IMR-90 (cell line): ENCODE measurements around the gene PRKAB1.

ENCODE experiments used
- BHLHE40 ChIP-seq: fragments of 150-350 bp; IDR thresholded peaks from 2 replicates; pipeline ENCODE4 v1.6.1; 2016; ENCODE audit warnings: mild to moderate bottlenecking, low read depth, low read length
- CEBPB ChIP-seq: IDR thresholded peaks from 2 replicates; pipeline ENCODE4 v1.6.1; 2012; ENCODE audit warnings: low read depth, low read length, improper control_type of control experiment
- CHD1 ChIP-seq: IDR thresholded peaks from 2 replicates; pipeline ENCODE4 v1.6.1; 2012; ENCODE audit warnings: low read depth, low read length, improper control_type of control experiment
- CTCF ChIP-seq: conservative IDR thresholded peaks from 2 replicates; pipeline ENCODE4 v1.5.1; 2012; ENCODE audit warnings: mild to moderate bottlenecking, low read depth, low read length, improper control_type of control experiment
- ELK1 ChIP-seq: fragments of 150-350 bp; IDR thresholded peaks from 2 replicates; pipeline ENCODE4 v1.6.1; 2016; ENCODE audit warnings: low read depth, mild to moderate bottlenecking, low read length, moderate library complexity, borderline replicate concordance
- FOS ChIP-seq: fragments of 150-350 bp; IDR thresholded peaks from 2 replicates; pipeline ENCODE4 v1.6.1; 2016; ENCODE audit warnings: low read depth, low read length
- MAFK ChIP-seq: IDR thresholded peaks from 2 replicates; pipeline ENCODE4 v1.6.1; 2012; ENCODE audit warnings: low read depth, low read length, improper control_type of control experiment
- MAZ ChIP-seq: IDR thresholded peaks from 2 replicates; pipeline ENCODE4 v1.6.1; 2012; ENCODE audit warnings: low read depth, mild to moderate bottlenecking, low read length, improper control_type of control experiment, moderate library complexity, borderline replicate concordance
- MXI1 ChIP-seq: IDR thresholded peaks from 2 replicates; pipeline ENCODE4 v1.6.1; 2012; ENCODE audit warnings: low read depth, mild to moderate bottlenecking, low read length, moderate library complexity, borderline replicate concordance
- POLR2A ChIP-seq: IDR thresholded peaks from 2 replicates; pipeline ENCODE4 v1.6.1; 2012; ENCODE audit warnings: mild to moderate bottlenecking, low read depth, low read length
- RAD21 ChIP-seq: IDR thresholded peaks from 2 replicates; pipeline ENCODE4 v1.6.1; 2012; ENCODE audit warnings: low read length, improper control_type of control experiment
- RFX5 ChIP-seq: IDR thresholded peaks from 2 replicates; pipeline ENCODE4 v1.8.0; 2012; ENCODE audit warnings: low read depth, mild to moderate bottlenecking, low read length, moderate library complexity
- SMC3 ChIP-seq: fragments of 150-350 bp; IDR thresholded peaks from 2 replicates; pipeline ENCODE4 v1.6.1; 2016; ENCODE audit warnings: low read depth, mild to moderate bottlenecking, antibody characterized with exemption, low read length, moderate library complexity
- USF2 ChIP-seq: fragments of 150-350 bp; IDR thresholded peaks from 2 replicates; pipeline ENCODE4 v1.6.1; 2017; ENCODE audit warnings: mild to moderate bottlenecking, antibody characterized with exemption, low read length, low read depth

GRCh38 chr12:119681111-119681510 is 13.2 kb downstream of the PRKAB1 start:
- TF ChIP-seq CEBPB (no peak), CTCF (no peak), SMC3 (no peak), MAFK (no peak), RFX5 (no peak), POLR2A (no peak), MXI1 (no peak), RAD21 (no peak), MAZ (no peak), BHLHE40 (no peak), ELK1 (no peak), USF2 (no peak), CHD1 (no peak), FOS (no peak)
